Muscle layer of colon (tissue), 2 donors: ENCODE measurements around the gene TMEM74B.
"Not testable (repeated sequence)": the region's sequence is repeated elsewhere in the genome, so short reads cannot be mapped to it uniquely, and the experiment has no call there.

ENCODE experiments used
- H3K27ac ChIP-seq: one replicate; pipeline ENCODE4 v1.7.0; 2013; ENCODE audit warnings: low read depth, mild to moderate bottlenecking, low read length, moderate library complexity
- H3K27me3 ChIP-seq, 2 donors: one replicate each; pipeline ENCODE4 v1.7.0; 2013; ENCODE audit warnings: low read length in 2 of 2, mild to moderate bottlenecking in 2 of 2; ENCODE audit not compliant: insufficient read depth in 2 of 2, control insufficient read depth in 1 of 2
- H3K36me3 ChIP-seq: one replicate; pipeline ENCODE4 v1.7.0; 2013; ENCODE audit warnings: mild to moderate bottlenecking, low read length; ENCODE audit not compliant: insufficient read depth
- H3K4me1 ChIP-seq: one replicate; pipeline ENCODE4 v1.7.0; 2013; ENCODE audit warnings: mild to moderate bottlenecking, low read length; ENCODE audit not compliant: insufficient read depth
- H3K4me3 ChIP-seq, 2 donors: one replicate each; pipeline ENCODE4 v1.7.0; 2013; ENCODE audit warnings: low read length in 2 of 2, low read depth in 1 of 2, mild to moderate bottlenecking in 1 of 2, moderate library complexity in 1 of 2
- H3K9ac ChIP-seq: one replicate; pipeline ENCODE4 v1.7.0; 2013; ENCODE audit warnings: low read length
- H3K9me3 ChIP-seq: one replicate; pipeline ENCODE4 v1.7.0; 2013; ENCODE audit warnings: mild to moderate bottlenecking, low read length
- donor health status: abdominal sarcoma.
- donor health status: Adenocarcinoma of cecum.

Gene TMEM74B

DNA sequence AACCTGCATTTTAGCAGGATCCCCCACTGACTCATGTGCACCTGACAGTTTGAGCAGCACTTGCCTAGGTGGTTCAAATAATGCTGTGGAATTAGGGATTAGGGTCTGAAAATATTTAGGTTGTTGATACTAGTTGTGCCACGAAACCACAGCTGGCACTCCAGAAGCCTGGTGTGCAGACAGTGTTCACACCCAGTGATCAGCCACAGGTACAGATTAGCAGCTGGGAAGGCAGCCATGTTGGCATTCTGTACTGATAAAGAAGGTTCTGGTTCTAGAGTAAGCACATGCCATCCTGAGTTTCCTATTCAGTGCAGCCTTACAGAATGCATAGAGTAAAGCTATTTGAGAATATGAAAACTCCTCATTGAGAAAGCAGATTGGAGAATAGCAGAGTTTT, 30.1 kb downstream of the TMEM74B start:
- Histone ChIP-seq H3K27me3 (no peaks in the 10 kb centered on the region), H3K4me1 (no peaks in the 10 kb centered on the region), H3K9ac (no peak overlapping the region), H3K36me3 (peaks cover 4% of the 10 kb centered on the region), H3K27ac (no peak overlapping the region), H3K9me3 (no peaks in the 10 kb centered on the region), H3K4me3 (no peak overlapping the region)

GRCh38 chr20:1154226-1154625, 30.6 kb downstream of the TMEM74B start:
- no peaks in the 10 kb centered on the region for H3K9me3 ChIP-seq
- no peak overlapping the region for H3K27ac ChIP-seq
- H3K4me3 ChIP-seq: no peak overlapping the region
- no peaks in the 10 kb centered on the region for H3K27me3 ChIP-seq
- H3K36me3 ChIP-seq: peaks cover 4% of the 10 kb centered on the region
- no peak overlapping the region for H3K9ac ChIP-seq
- no peaks in the 10 kb centered on the region for H3K4me1 ChIP-seq

- H3K4me3 ChIP-seq: no peak overlapping the region
- no peaks in the 10 kb centered on the region for H3K4me1 ChIP-seq
- no peak overlapping the region for H3K9ac ChIP-seq
- H3K27me3 ChIP-seq: no peaks in the 10 kb centered on the region
- H3K9me3 ChIP-seq: no peaks in the 10 kb centered on the region
- peaks cover 17% of the 10 kb centered on the region for H3K36me3 ChIP-seq
- H3K27ac ChIP-seq: no peak overlapping the region
Observed at GRCh38 chr20:1150968-1151367, 33.8 kb downstream of the TMEM74B start.

DNA sequence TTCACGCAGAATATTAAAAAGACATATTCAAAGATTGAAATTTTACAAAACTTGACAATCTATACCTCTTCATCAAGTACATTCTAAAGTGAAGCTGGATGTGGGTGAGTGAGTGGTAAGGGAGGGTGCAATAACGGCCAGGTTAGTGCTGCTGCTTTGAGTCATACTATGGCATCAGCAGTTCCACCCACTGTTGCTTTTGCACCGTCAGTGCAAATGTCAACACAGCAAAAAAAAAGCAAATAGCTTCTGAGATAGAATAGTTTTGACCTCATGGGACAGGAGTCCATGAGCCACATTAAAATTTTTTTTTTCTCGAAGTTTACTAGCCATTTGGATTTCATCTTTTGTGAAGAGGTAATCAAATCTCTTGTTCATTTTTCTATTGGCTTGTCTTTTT, 34.6 kb downstream of the TMEM74B start:
- Histone ChIP-seq H3K4me3 (no peak overlapping the region), H3K9ac (no peak overlapping the region), H3K27ac (no peak overlapping the region), H3K27me3 (no peaks in the 10 kb centered on the region), H3K4me1 (no peaks in the 10 kb centered on the region), H3K9me3 (no peaks in the 10 kb centered on the region), H3K36me3 (peaks cover 23% of the 10 kb centered on the region)

DNA sequence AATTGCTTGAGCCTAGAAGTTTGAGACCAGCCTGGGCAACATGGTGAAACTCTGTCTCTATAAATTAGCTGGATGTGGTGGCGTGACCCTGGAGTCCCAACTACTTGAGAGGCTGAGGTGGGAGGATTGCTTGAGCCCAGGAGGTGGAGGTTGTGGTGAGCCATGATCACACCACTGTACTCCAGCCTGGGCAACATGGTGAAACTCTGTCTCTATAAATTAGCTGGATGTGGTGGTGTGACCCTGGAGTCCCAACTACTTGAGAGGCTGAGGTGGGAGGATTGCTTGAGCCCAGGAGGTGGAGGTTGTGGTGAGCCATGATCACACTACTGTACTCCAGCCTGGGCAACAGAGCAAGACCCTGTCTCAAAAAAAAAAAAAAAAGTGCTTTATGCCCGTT, 35.0 kb downstream of the TMEM74B start:
- H3K9ac ChIP-seq, H3K4me1 ChIP-seq, H3K9me3 ChIP-seq, H3K4me3 ChIP-seq, H3K27me3 ChIP-seq, H3K27ac ChIP-seq: not testable (repeated sequence)
- H3K36me3 ChIP-seq: peaks cover 23% of the 10 kb centered on the region

DNA sequence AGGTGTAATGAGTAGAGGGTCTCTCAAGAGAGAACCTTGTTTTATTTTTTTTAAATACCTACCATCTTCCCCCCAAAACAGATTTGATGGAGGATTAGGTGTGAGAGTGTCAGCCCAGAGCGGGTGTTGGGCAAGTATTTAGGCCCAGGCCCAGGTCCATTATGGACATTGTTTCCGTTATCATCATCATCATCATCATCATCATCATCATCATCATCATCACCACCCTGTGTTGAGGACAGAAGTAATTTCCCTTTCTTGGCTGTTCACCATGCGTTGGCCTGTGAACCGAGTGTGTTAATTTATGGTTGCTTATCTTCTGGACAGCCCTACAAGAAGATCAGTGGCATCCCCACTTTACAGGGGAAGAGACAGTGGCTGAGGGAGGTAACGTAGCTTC, 37.8 kb downstream of the TMEM74B start:
- no peak overlapping the region for H3K4me3 ChIP-seq
- no peaks in the 10 kb centered on the region for H3K27me3 ChIP-seq
- peaks cover 19% of the 10 kb centered on the region for H3K36me3 ChIP-seq
- no peaks in the 10 kb centered on the region for H3K9me3 ChIP-seq
- H3K9ac ChIP-seq: no peak overlapping the region
- H3K4me1 ChIP-seq: no peaks in the 10 kb centered on the region
- H3K27ac ChIP-seq: no peak overlapping the region

GRCh38 chr20:1144401-1145172, 40.2 kb downstream of the TMEM74B start:
- Histone ChIP-seq H3K9me3 (no peaks in the 10 kb centered on the region), H3K27ac (no peak overlapping the region), H3K36me3 (peaks cover 25% of the 10 kb centered on the region), H3K27me3 (no peaks in the 10 kb centered on the region), H3K9ac (no peak overlapping the region), H3K4me1 (no peaks in the 10 kb centered on the region), H3K4me3 (no peak overlapping the region)

DNA sequence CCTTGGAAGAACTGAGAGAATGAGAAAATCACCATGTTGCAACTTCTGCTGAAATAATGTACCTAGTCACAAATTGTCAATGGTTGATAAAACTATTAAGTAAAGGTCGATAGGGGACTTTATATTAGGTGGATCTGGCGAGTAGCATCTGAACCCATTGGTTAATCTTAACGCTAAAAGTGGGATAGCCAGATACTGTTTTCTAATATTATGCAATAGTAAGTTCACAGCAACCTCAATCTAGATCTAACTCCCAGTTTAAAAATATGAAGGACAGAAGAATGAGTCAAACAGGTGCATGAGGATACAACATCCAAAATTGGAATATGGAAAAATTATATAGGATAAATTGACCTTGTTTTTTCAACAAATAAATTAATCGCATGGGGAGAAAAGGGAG, 47.5 kb downstream of the TMEM74B start:
- Histone ChIP-seq H3K36me3 (peaks cover 53% of the 10 kb centered on the region), H3K4me3 (no peak overlapping the region), H3K27me3 (no peaks in the 10 kb centered on the region), H3K9me3 (no peaks in the 10 kb centered on the region), H3K27ac (no peak overlapping the region), H3K9ac (no peak overlapping the region), H3K4me1 (no peaks in the 10 kb centered on the region)

- no peak overlapping the region for H3K27ac ChIP-seq
- H3K4me3 ChIP-seq: no peak overlapping the region
- no peaks in the 10 kb centered on the region for H3K9me3 ChIP-seq
- H3K36me3 ChIP-seq: peaks cover 66% of the 10 kb centered on the region
- no peaks in the 10 kb centered on the region for H3K27me3 ChIP-seq
- H3K4me1 ChIP-seq: no peaks in the 10 kb centered on the region
- H3K9ac ChIP-seq: no peak overlapping the region
Observed at GRCh38 chr20:1134836-1135235, 49.9 kb downstream of the TMEM74B start.

- H3K36me3 ChIP-seq: peaks cover 69% of the 10 kb centered on the region
- H3K4me3 ChIP-seq: no peak overlapping the region
- no peaks in the 10 kb centered on the region for H3K27me3 ChIP-seq
- no peaks in the 10 kb centered on the region for H3K4me1 ChIP-seq
- H3K27ac ChIP-seq: no peak overlapping the region
- H3K9me3 ChIP-seq: no peaks in the 10 kb centered on the region
- H3K9ac ChIP-seq: no peak overlapping the region
Observed at GRCh38 chr20:1134355-1134754, 50.4 kb downstream of the TMEM74B start.

- H3K27ac ChIP-seq: no peak overlapping the region
Observed at GRCh38 chr20:1131354-1131753, 53.4 kb downstream of the TMEM74B start.

GRCh38 chr20:1130847-1131246, 53.9 kb downstream of the TMEM74B start:
- Histone ChIP-seq H3K4me3 (no peak overlapping the region), H3K27ac (no peak overlapping the region), H3K36me3 (peaks cover 74% of the 10 kb centered on the region), H3K27me3 (no peaks in the 10 kb centered on the region), H3K4me1 (no peaks in the 10 kb centered on the region), H3K9ac (no peak overlapping the region), H3K9me3 (no peaks in the 10 kb centered on the region)

More at GRCh38 chr20:1131354-1131753, 53.4 kb downstream of the TMEM74B start:
- Histone ChIP-seq H3K36me3 (peaks cover 74% of the 10 kb centered on the region), H3K4me1 (no peaks in the 10 kb centered on the region), H3K4me3 (no peak overlapping the region), H3K9ac (no peak overlapping the region), H3K27me3 (no peaks in the 10 kb centered on the region), H3K9me3 (no peaks in the 10 kb centered on the region)
